ENCODE data around the gene KCNC4. TPM values are rescaled to one million over a fixed set of nuclear protein-coding genes. Genes with fewer than 3 reads are reported as not detected.

Gene KCNC4
- polyA plus RNA-seq, 1 donor from 2014 or later: 0.57 TPM

- no peak overlapping the region for H2AFZ ChIP-seq (ENCODE audit: low read depth, low read length)
- no peaks in the 10 kb centered on the region for H3K9me2 ChIP-seq (ENCODE audit: insufficient read depth, low read length)
- TF ChIP-seq TAF1 (IDR thresholded peaks at IDR 0.05; ENCODE audit: low read depth) (peak; percentile 40), SMC3 (conservative IDR thresholded peaks at IDR 0.05; ENCODE audit: poor library complexity) (peak; percentile 20), POLR2AphosphoS5 (IDR thresholded peaks at IDR 0.05) (no peak), MXI1 (conservative IDR thresholded peaks at IDR 0.05; ENCODE audit: poor library complexity, severe bottlenecking) (peak; percentile 45)
- H4K20me1 ChIP-seq (ENCODE audit: insufficient read depth): no peaks in the 10 kb centered on the region
- peak overlapping the region; percentile 72 for H3K4me3 ChIP-seq (ENCODE audit: low read length)
- peaks cover 35% of the 10 kb centered on the region for H3K27me3 ChIP-seq (ENCODE audit: insufficient read depth, low read depth, low read length)
- peaks cover 6% of the 10 kb centered on the region for H3F3A ChIP-seq (ENCODE audit: insufficient read depth, low read length, poor library complexity, severe bottlenecking)
- no peaks in the 10 kb centered on the region for H3K79me2 ChIP-seq (replicated peaks; ENCODE audit: insufficient read depth, low read length)
- H3K4me2 ChIP-seq (ENCODE audit: low read length): peak overlapping the region; percentile 55
- no peak overlapping the region for H3K27ac ChIP-seq (ENCODE audit: low read length)
- H3K36me3 ChIP-seq (ENCODE audit: insufficient read depth, low read length): no peaks in the 10 kb centered on the region
- H3K9ac ChIP-seq (ENCODE audit: low read length): peak overlapping the region; percentile 54
- no peaks in the 10 kb centered on the region for H3K9me3 ChIP-seq (ENCODE audit: low read length)
Observed at GRCh38 chr1:110210604-110211495, 736 bp downstream of the KCNC4 start.

- Histone ChIP-seq H3K9me3 (ENCODE audit: low read length) (no peaks in the 10 kb centered on the region), H3K27ac (ENCODE audit: low read length) (no peak overlapping the region), H3K9me2 (ENCODE audit: insufficient read depth, low read length) (no peaks in the 10 kb centered on the region), H3K36me3 (ENCODE audit: insufficient read depth, low read length) (no peaks in the 10 kb centered on the region), H3K4me3 (ENCODE audit: low read length) (peak overlapping the region; percentile 72), H3K4me2 (ENCODE audit: low read length) (no peak overlapping the region), H2AFZ (ENCODE audit: low read depth, low read length) (no peak overlapping the region), H3K27me3 (ENCODE audit: insufficient read depth, low read depth, low read length) (peaks cover 35% of the 10 kb centered on the region), H3K9ac (ENCODE audit: low read length) (no peak overlapping the region), H3F3A (ENCODE audit: insufficient read depth, low read length, poor library complexity, severe bottlenecking) (peaks cover 6% of the 10 kb centered on the region), H4K20me1 (ENCODE audit: insufficient read depth) (no peaks in the 10 kb centered on the region), H3K79me2 (replicated peaks; ENCODE audit: insufficient read depth, low read length) (no peaks in the 10 kb centered on the region)
- TF ChIP-seq POLR2AphosphoS5 (IDR thresholded peaks at IDR 0.05) (no peak), EZH2 (IDR thresholded peaks at IDR 0.05; ENCODE audit: borderline replicate concordance, insufficient read depth, low read length, poor library complexity, severe bottlenecking) (peak; percentile 65)
Observed at GRCh38 chr1:110211496-110212168, 1.5 kb downstream of the KCNC4 start.

GRCh38 chr1:110212169-110213142, 2.3 kb downstream of the KCNC4 start:
- Histone ChIP-seq H3F3A (ENCODE audit: insufficient read depth, low read length, poor library complexity, severe bottlenecking) (peaks cover 6% of the 10 kb centered on the region), H3K9ac (ENCODE audit: low read length) (no peak overlapping the region), H3K9me2 (ENCODE audit: insufficient read depth, low read length) (no peaks in the 10 kb centered on the region), H2AFZ (ENCODE audit: low read depth, low read length) (no peak overlapping the region), H3K27me3 (ENCODE audit: insufficient read depth, low read depth, low read length) (peaks cover 35% of the 10 kb centered on the region), H3K4me2 (ENCODE audit: low read length) (no peak overlapping the region), H3K27ac (ENCODE audit: low read length) (no peak overlapping the region), H3K36me3 (ENCODE audit: insufficient read depth, low read length) (no peaks in the 10 kb centered on the region), H3K79me2 (replicated peaks; ENCODE audit: insufficient read depth, low read length) (no peaks in the 10 kb centered on the region), H4K20me1 (ENCODE audit: insufficient read depth) (no peaks in the 10 kb centered on the region), H3K4me3 (ENCODE audit: low read length) (peak overlapping the region; percentile 5), H3K9me3 (ENCODE audit: low read length) (no peaks in the 10 kb centered on the region)
- TF ChIP-seq TAF1 (IDR thresholded peaks at IDR 0.05; ENCODE audit: low read depth): no peak
- no peak for TF ChIP-seq REST (IDR thresholded peaks at IDR 0.05; ENCODE audit: borderline replicate concordance)
- no peak for TF ChIP-seq RAD21 (conservative IDR thresholded peaks at IDR 0.05)
- TF ChIP-seq, protein P1, sequence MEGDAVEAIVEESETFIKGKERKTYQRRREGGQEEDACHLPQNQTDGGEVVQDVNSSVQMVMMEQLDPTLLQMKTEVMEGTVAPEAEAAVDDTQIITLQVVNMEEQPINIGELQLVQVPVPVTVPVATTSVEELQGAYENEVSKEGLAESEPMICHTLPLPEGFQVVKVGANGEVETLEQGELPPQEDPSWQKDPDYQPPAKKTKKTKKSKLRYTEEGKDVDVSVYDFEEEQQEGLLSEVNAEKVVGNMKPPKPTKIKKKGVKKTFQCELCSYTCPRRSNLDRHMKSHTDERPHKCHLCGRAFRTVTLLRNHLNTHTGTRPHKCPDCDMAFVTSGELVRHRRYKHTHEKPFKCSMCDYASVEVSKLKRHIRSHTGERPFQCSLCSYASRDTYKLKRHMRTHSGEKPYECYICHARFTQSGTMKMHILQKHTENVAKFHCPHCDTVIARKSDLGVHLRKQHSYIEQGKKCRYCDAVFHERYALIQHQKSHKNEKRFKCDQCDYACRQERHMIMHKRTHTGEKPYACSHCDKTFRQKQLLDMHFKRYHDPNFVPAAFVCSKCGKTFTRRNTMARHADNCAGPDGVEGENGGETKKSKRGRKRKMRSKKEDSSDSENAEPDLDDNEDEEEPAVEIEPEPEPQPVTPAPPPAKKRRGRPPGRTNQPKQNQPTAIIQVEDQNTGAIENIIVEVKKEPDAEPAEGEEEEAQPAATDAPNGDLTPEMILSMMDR (IDR thresholded peaks at IDR 0.05; ENCODE audit: poor library complexity, severe bottlenecking): no peak
- TF ChIP-seq EP300 (conservative IDR thresholded peaks at IDR 0.05; ENCODE audit: poor library complexity, severe bottlenecking): no peak
- no peak for TF ChIP-seq SMC3 (conservative IDR thresholded peaks at IDR 0.05; ENCODE audit: poor library complexity)
- TF ChIP-seq POLR2AphosphoS5 (IDR thresholded peaks at IDR 0.05): no peak
- TF ChIP-seq MXI1 (conservative IDR thresholded peaks at IDR 0.05; ENCODE audit: poor library complexity, severe bottlenecking): no peak
- TF ChIP-seq EZH2 (IDR thresholded peaks at IDR 0.05; ENCODE audit: borderline replicate concordance, insufficient read depth, low read length, poor library complexity, severe bottlenecking): no peak
